T47D (cell line): ENCODE data around the gene ZBTB33.

Source experiments
- DNase-seq, 2 experiments: peaks; one replicate each; pipeline versions ENCODE4 v3.0.0 to v3.0.0-alpha.2; 2011 to 2012; ENCODE audit warnings: low read depth in 1 of 2, low spot score in 1 of 2
- JUND ChIP-seq: IDR thresholded peaks from 2 replicates; pipeline ENCODE4 v1.6.1; 2012; ENCODE audit warnings: low read depth
- in situ Hi-C: cut with HindIII; loops from 2 replicates; pipeline ENCODE4 v1.10.0; 2016; ENCODE audit warnings: low sequenced_read_pairs, low pct_unique_long_range_greater_than_20kb

The ZBTB33 gene

GRCh38 chrX:120271218-120271617 is 20.6 kb downstream of the ZBTB33 start:
- in situ Hi-C loops: no loop called here
- TF ChIP-seq JUND: no peak
- DNase-seq: no peak

GRCh38 chrX:120274145-120274544 is 23.5 kb downstream of the ZBTB33 start:
- DNase-seq: no peak
- TF ChIP-seq JUND: no peak
- in situ Hi-C loops: no loop called here

- DNase-seq: no peak
- in situ Hi-C loops: no loop called here
- no peak for TF ChIP-seq JUND
Observed at GRCh38 chrX:120274958-120275357, 24.3 kb downstream of the ZBTB33 start.

- in situ Hi-C loops: no loop called here
- no peak for DNase-seq
- no peak for TF ChIP-seq JUND
Observed at GRCh38 chrX:120281021-120281624, 30.5 kb downstream of the ZBTB33 start.

- no peak for TF ChIP-seq JUND
- no peak for DNase-seq
- in situ Hi-C loops: no loop called here
Observed at GRCh38 chrX:120281761-120282160, 31.1 kb downstream of the ZBTB33 start.

- no peak for DNase-seq
- no peak for TF ChIP-seq JUND
- in situ Hi-C loops: no loop called here
Observed at GRCh38 chrX:120282697-120283096, 32.1 kb downstream of the ZBTB33 start.

- in situ Hi-C loops: no loop called here
- no peak for DNase-seq
- TF ChIP-seq JUND: no peak
Observed at GRCh38 chrX:120286733-120287512, 36.3 kb downstream of the ZBTB33 start.

- in situ Hi-C loops: no loop called here
- no peak for DNase-seq
- no peak for TF ChIP-seq JUND
Observed at GRCh38 chrX:120287513-120288112, 37.0 kb downstream of the ZBTB33 start.

GRCh38 chrX:120290107-120290506 is 39.5 kb downstream of the ZBTB33 start:
- no peak for DNase-seq
- TF ChIP-seq JUND: no peak

GRCh38 chrX:120291211-120291610 is 40.6 kb downstream of the ZBTB33 start:
- DNase-seq: no peak
- in situ Hi-C loops: no loop called here
- no peak for TF ChIP-seq JUND

More at GRCh38 chrX:120290107-120290506, 39.5 kb downstream of the ZBTB33 start:
- in situ Hi-C loops: no loop called here

- DNase-seq: no peak
- TF ChIP-seq JUND: no peak
- in situ Hi-C loops: no loop called here
Observed at GRCh38 chrX:120293015-120293414, 42.4 kb downstream of the ZBTB33 start.

- DNase-seq: no peak
- in situ Hi-C loops: no loop called here
- no peak for TF ChIP-seq JUND
Observed at GRCh38 chrX:120294651-120295050, 44.0 kb downstream of the ZBTB33 start.

GRCh38 chrX:120297923-120298322 is 47.3 kb downstream of the ZBTB33 start:
- DNase-seq: no peak
- no peak for TF ChIP-seq JUND
- in situ Hi-C loops: no loop called here
